AG04449 (cell line): ENCODE results near the gene BANF2.

Experiments used
- CTCF ChIA-PET: fragments of 350-600 bp; formaldehyde crosslinking; extraction: SDS; loops from one replicate; lab custom pipeline; 2021; ENCODE audit warnings: antibody characterized with exemption; lab: Yijun Ruan, JAX
- POLR2A ChIA-PET: fragments of 400-600, 350-600 bp; formaldehyde crosslinking; extraction: SDS; loops from one replicate; lab custom pipeline; 2020; ENCODE audit warnings: antibody characterized with exemption, inconsistent platforms; lab: Yijun Ruan, JAX
- DNase-seq: peaks from one replicate; pipeline ENCODE4 v3.0.0-alpha.2; 2010; ENCODE audit warnings: low read depth, low spot score
- H3K4me3 ChIP-seq: 2 replicates; pipeline ENCODE4 v1.5.1; 2011; ENCODE audit warnings: low read depth, mild to moderate bottlenecking, control low read depth, low read length
- TF ChIP-seq, protein P1 (sequence below): IDR thresholded peaks from one replicate; pipeline ENCODE4 v1.5.1; 2011; ENCODE audit warnings: mild to moderate bottlenecking, moderate library complexity, low read length, control low read depth, inconsistent platforms; ENCODE audit not compliant: insufficient read depth; ENCODE audit errors: missing control alignments

Gene BANF2

DNA sequence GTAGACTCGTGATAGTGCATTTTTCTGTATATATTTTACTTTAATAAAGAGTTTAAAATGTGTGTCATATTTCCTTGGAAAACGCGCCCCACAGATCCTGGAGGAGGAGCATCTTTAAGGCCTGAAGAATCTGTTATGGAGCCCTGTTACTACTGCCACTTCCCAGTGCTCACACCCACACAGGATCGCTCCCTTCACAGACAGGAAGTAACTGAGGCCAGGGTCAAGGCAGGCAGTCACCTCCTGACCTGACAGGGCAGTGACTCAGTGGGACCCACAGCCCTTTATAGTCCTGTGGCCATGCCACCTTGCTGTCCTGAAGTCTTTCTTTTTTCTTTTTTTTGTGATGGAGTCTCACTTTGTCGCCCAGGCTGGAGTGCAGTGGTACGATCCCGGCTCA is 26.7 kb upstream of the BANF2 start:
- no peak overlapping the region for H3K4me3 ChIP-seq
- DNase-seq = no peak
- TF ChIP-seq, protein P1, sequence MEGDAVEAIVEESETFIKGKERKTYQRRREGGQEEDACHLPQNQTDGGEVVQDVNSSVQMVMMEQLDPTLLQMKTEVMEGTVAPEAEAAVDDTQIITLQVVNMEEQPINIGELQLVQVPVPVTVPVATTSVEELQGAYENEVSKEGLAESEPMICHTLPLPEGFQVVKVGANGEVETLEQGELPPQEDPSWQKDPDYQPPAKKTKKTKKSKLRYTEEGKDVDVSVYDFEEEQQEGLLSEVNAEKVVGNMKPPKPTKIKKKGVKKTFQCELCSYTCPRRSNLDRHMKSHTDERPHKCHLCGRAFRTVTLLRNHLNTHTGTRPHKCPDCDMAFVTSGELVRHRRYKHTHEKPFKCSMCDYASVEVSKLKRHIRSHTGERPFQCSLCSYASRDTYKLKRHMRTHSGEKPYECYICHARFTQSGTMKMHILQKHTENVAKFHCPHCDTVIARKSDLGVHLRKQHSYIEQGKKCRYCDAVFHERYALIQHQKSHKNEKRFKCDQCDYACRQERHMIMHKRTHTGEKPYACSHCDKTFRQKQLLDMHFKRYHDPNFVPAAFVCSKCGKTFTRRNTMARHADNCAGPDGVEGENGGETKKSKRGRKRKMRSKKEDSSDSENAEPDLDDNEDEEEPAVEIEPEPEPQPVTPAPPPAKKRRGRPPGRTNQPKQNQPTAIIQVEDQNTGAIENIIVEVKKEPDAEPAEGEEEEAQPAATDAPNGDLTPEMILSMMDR = no peak
- POLR2A ChIA-PET = no interaction called here
- CTCF ChIA-PET = interaction anchor here (1.3 to 2.6 kb wide), 3 partner anchors 9 to 226 kb away, joined by 3 to 8 read pairs (median 3); partner anchors contain the start of gene RRBP1

DNA sequence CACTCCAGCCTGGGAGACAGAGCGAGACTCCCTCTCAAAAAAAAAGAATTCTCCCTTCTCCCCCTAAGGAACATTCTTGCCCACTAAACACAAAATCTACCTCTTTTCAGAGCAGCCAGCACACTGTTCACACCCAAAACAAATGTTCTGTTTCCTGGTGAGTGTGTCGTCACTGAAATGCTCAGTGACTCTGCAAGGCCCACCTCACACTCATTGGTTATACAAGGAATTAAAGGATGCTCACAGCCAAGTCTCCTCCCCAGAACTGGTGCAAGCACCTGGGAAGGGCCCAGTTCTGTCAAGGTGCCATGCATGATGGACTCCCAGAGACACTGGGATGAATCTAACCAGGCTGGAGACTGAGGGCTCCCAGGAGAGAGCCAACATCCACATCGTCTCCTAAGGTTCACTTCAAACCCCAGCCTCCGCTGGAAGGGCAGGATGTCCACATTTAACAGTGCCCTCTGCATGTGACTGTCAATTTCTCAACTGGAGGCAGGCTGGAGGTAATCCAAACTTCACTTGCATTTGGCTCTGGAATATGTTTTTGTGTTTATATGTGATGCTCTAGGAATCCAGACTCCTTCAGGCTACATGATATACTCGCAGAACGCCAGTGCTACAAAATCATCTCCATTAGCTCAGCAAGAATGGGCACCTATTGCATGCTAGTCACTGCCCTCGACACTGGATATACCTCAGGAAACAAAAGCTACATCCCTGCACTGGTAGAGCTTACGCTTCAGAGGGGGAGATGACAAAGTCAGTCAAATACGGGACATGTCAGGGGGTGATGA is 24.8 kb upstream of the BANF2 start:
- ChIA-PET POLR2A (no interaction called here), CTCF (interaction anchor here (3.2 to 9.2 kb wide), 2 partner anchors 223 to 265 kb away, joined by 10 to 140 read pairs; no protein-coding TSS in a partner anchor)
- TF ChIP-seq, protein P1 = no peak

DNA sequence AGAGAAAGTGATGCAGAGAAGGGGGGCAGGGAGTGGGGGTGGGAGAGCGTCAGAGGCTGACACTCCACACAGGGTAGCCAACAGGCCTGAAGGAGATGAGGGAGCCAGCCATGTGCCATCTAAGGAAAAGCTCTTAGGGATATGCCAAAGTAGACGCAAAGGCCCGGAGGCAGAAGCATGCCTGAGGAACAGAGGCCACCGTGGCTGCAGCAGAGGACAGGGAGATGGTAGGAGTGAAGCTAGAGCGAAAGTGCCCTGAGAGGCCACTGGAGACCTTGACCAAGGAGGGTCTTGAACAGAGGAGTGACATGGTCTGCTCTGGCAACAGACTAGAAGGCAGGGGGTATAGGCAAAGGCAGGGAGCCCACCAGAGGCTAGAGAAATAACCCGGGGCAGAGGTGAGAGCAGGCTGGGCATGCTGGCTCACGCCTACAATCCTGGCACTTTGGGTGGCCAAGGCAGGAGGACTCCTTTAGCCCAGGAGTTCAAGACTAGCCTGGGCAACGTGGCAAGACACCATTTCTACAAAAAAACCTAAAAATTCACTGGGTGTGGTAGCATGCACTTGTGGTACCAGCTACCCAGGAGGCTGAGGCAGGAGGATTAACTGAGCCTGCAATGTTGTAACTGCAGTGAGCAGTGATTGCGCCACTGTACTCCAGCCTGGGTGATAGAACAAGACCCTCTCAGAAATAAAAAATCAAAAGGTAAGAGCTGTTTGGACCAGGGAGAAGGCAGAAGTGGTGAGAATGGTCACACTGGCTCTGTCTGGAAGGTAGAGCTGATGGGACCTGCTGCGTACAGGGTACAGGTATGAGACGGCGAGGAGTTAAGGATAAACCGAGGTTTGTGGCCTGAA is 24.0 kb upstream of the BANF2 start:
- TF ChIP-seq, protein P1 = no peak
- POLR2A ChIA-PET = interaction anchor here (1.1 kb wide), 1 partner anchor 43 kb away, joined by 3 read pairs; no protein-coding TSS in a partner anchor
- DNase-seq = no peak
- no peak overlapping the region for H3K4me3 ChIP-seq
- CTCF ChIA-PET = interaction anchor here (1.3 to 9.2 kb wide), 3 partner anchors 19 to 264 kb away, joined by 3 to 140 read pairs (median 10); no protein-coding TSS in a partner anchor

More for the DNA sequence above, 24.8 kb upstream of the BANF2 start:
- no peak for DNase-seq
- H3K4me3 ChIP-seq = no peak overlapping the region

DNA sequence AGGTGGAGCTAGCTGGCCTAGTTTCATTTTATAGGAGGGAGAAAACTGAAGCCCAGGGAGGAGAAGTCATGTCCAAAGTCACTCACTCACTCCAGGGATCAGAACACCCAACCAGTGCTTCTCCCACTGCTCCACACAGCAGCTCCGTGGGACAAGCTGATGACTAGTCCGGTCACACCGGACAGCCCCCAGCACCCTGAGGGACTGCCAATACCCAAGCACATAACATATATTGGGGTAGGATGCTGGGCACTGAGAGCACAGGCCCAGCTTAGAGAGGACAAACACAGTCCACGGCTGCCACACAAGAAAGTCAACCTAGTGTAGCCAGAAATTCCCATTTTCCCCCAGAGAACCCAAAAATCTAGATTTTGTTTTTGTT is 23.4 kb upstream of the BANF2 start:
- TF ChIP-seq, protein P1 = no peak
- ChIA-PET POLR2A (interaction anchor here (1.1 to 1.3 kb wide), 2 partner anchors 10 to 43 kb away, joined by 3 to 6 read pairs; no protein-coding TSS in a partner anchor), CTCF (interaction anchor here (1.3 to 9.2 kb wide), 3 partner anchors 20 to 263 kb away, joined by 3 to 140 read pairs (median 10); no protein-coding TSS in a partner anchor)
- DNase-seq = no peak
- H3K4me3 ChIP-seq = no peak overlapping the region

DNA sequence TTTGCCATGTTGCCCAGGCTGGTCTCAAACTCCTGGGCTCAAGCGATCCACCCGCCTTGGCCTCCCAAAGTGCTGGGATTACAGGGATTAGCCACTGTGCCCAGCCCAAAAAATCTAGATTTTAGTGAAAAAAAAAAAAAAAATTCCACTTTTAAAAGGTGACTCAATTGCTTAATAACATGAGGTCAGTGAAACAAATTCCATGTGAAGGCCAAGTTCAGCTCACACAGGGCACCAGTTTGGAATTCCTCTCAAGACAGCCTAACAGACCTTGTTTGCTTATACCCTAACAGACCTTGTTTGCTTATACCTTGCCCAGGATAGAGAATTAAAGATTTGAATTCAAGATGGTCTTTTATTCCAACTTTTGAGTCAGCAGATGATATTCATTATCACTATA is 22.8 kb upstream of the BANF2 start:
- no peak for DNase-seq
- TF ChIP-seq, protein P1 = no peak
- H3K4me3 ChIP-seq = no peak overlapping the region
- POLR2A ChIA-PET = interaction anchor here (0.7 to 1.3 kb wide), 4 partner anchors 10 to 59 kb away, joined by 3 to 6 read pairs (median 3); no protein-coding TSS in a partner anchor
- CTCF ChIA-PET = interaction anchor here (1.0 to 9.2 kb wide), 5 partner anchors 11 to 263 kb away, joined by 3 to 140 read pairs (median 5); no protein-coding TSS in a partner anchor
